ENCODE data around the gene RXRG. TPM values are rescaled to one million over a fixed set of nuclear protein-coding genes. Genes with fewer than 3 reads are reported as not detected.
A peak's percentile ranks its signal among the peaks of the same experiment; 100 is the strongest.

RXRG gene
- total RNA-seq: 1 to 10 TPM; 2.5 to 9.8 TPM
- polyA plus RNA-seq (2013, experiment 1 of 2): 4.1 TPM
- polyA plus RNA-seq (2013, experiment 2 of 2): 6.4 TPM
- long read RNA-seq, experiment 1: 0 reads
- long read RNA-seq, experiment 2, transcript RXRG-201 (10 exons, 2,041 nt): major isoform, 8 of 8 reads
- long read RNA-seq, experiment 2, partial matches to known transcripts: 0 of 8 reads
- long read RNA-seq, experiment 2, other reads (novel, unspliced or antisense): 0 of 8 reads
- long read RNA-seq, experiment 3, transcript RXRG-201 (10 exons, 2,041 nt): major isoform, 37 of 40 reads
- long read RNA-seq, experiment 3, partial matches to known transcripts: 3 of 40 reads
- long read RNA-seq, experiment 3, other reads (novel, unspliced or antisense): 0 of 40 reads
- long read RNA-seq, experiment 4, partial matches to known transcripts: 3 of 7 reads
- long read RNA-seq, experiment 4, other reads (novel, unspliced or antisense): 0 of 7 reads

GRCh38 chr1:165444897-165445370 lies at the start of gene RXRG:
Gene RXRG (minus strand): TSS chr1:165445126. CDS start chr1:165444893, 233 bp downstream.
- peaks cover 25% of the 10 kb centered on the region for H3K4me1 ChIP-seq (ENCODE audit: control insufficient read depth, insufficient read depth, low read length)
- no peaks in the 10 kb centered on the region for H3K9me3 ChIP-seq (ENCODE audit: control insufficient read depth, low read length)
- Mint-ChIP-seq H3K36me3 (ENCODE audit: low read depth) (no peaks in the 10 kb centered on the region), H3K4me3 (no peak within 1 kb of the TSS), H3K27ac (peak within 1 kb of the TSS; percentile 40), H3K4me1 (peaks cover 25% of the 10 kb centered on the region), H3K27me3 (ENCODE audit: insufficient read depth) (peaks cover 49% of the 10 kb centered on the region), H3K9me3 (no peaks in the 10 kb centered on the region)
- DNase-seq: peak; percentile 87
- H3K27ac ChIP-seq (ENCODE audit: low read depth, low read length): no peak within 1 kb of the TSS
- no peaks in the 10 kb centered on the region for H3K27me3 ChIP-seq (ENCODE audit: control insufficient read depth, insufficient read depth, low read length, poor library complexity, severe bottlenecking)
- H3K9ac ChIP-seq (ENCODE audit: extremely low read depth, low read length, poor library complexity, severe bottlenecking): peak within 1 kb of the TSS; percentile 23
- H3K4me3 ChIP-seq (ENCODE audit: low read length): peak within 1 kb of the TSS; percentile 85
- WGBS, 2 experiments (ENCODE audit: insufficient coverage in 1 of 2, insufficient read length in 1 of 2): 1 to 4% methylated on average over 19 to 33 of the region's 33 CpGs
- no peak for TF ChIP-seq CTCF (conservative IDR thresholded peaks at IDR 0.05)
- H3K36me3 ChIP-seq (ENCODE audit: control insufficient read depth, insufficient read depth, low read length): no peaks in the 10 kb centered on the region

GRCh38 chr1:165492845-165493373 lies 48.0 kb upstream of the RXRG start:
- no peak overlapping the region for H3K9ac ChIP-seq (ENCODE audit: extremely low read depth, low read length, poor library complexity, severe bottlenecking)
- H3K36me3 ChIP-seq (ENCODE audit: control insufficient read depth, insufficient read depth, low read length): no peaks in the 10 kb centered on the region
- no peak for DNase-seq
- no peak overlapping the region for H3K4me3 Mint-ChIP-seq
- H3K27me3 Mint-ChIP-seq (ENCODE audit: insufficient read depth): peaks cover 4% of the 10 kb centered on the region
- peak; percentile 18 for TF ChIP-seq CTCF (conservative IDR thresholded peaks at IDR 0.05)
- no peaks in the 10 kb centered on the region for H3K4me1 ChIP-seq (ENCODE audit: control insufficient read depth, insufficient read depth, low read length)
- 91 to 92% methylated on average over 4 to 6 of the region's 6 CpGs for WGBS, 2 experiments (ENCODE audit: insufficient coverage in 1 of 2, insufficient read length in 1 of 2)
- H3K27me3 ChIP-seq (ENCODE audit: control insufficient read depth, insufficient read depth, low read length, poor library complexity, severe bottlenecking): no peaks in the 10 kb centered on the region
- no peak overlapping the region for H3K4me3 ChIP-seq (ENCODE audit: low read length)
- no peaks in the 10 kb centered on the region for H3K4me1 Mint-ChIP-seq
- H3K27ac Mint-ChIP-seq: no peak overlapping the region
- H3K9me3 ChIP-seq (ENCODE audit: control insufficient read depth, low read length): no peaks in the 10 kb centered on the region
- no peak overlapping the region for H3K27ac ChIP-seq (ENCODE audit: low read depth, low read length)
- H3K36me3 Mint-ChIP-seq (ENCODE audit: low read depth): no peaks in the 10 kb centered on the region
- no peaks in the 10 kb centered on the region for H3K9me3 Mint-ChIP-seq

GRCh38 chr1:165490175-165490574 lies 45.2 kb upstream of the RXRG start:
- Histone ChIP-seq H3K4me1 (ENCODE audit: control insufficient read depth, insufficient read depth, low read length) (no peaks in the 10 kb centered on the region), H3K27me3 (ENCODE audit: control insufficient read depth, insufficient read depth, low read length, poor library complexity, severe bottlenecking) (peaks cover 8% of the 10 kb centered on the region), H3K9ac (ENCODE audit: extremely low read depth, low read length, poor library complexity, severe bottlenecking) (no peak overlapping the region), H3K4me3 (ENCODE audit: low read length) (no peak overlapping the region), H3K36me3 (ENCODE audit: control insufficient read depth, insufficient read depth, low read length) (no peaks in the 10 kb centered on the region), H3K27ac (ENCODE audit: low read depth, low read length) (no peak overlapping the region), H3K9me3 (ENCODE audit: control insufficient read depth, low read length) (no peaks in the 10 kb centered on the region)
- H3K36me3 Mint-ChIP-seq (ENCODE audit: low read depth): no peaks in the 10 kb centered on the region
- no peak overlapping the region for H3K4me3 Mint-ChIP-seq
- no peak for TF ChIP-seq CTCF (conservative IDR thresholded peaks at IDR 0.05)
- peaks cover 5% of the 10 kb centered on the region for H3K27me3 Mint-ChIP-seq (ENCODE audit: insufficient read depth)
- DNase-seq: no peak
- no peak overlapping the region for H3K27ac Mint-ChIP-seq
- 92 to 98% methylated on average over 5 of the region's 5 CpGs for WGBS, 2 experiments (ENCODE audit: insufficient coverage in 1 of 2, insufficient read length in 1 of 2)
- H3K4me1 Mint-ChIP-seq: no peaks in the 10 kb centered on the region
- H3K9me3 Mint-ChIP-seq: no peaks in the 10 kb centered on the region
